Pancreas (tissue), 10 donors: Measurements from ENCODE around the gene CELF4. TPM values are rescaled to one million over a fixed set of nuclear protein-coding genes. Genes with fewer than 3 reads are reported as not detected.
A peak's percentile ranks its signal among the peaks of the same experiment; 100 is the strongest.

Source experiments
- ATAC-seq, 4 donors: fragments of 200-7000 bp; cut with Tn5 transposase; one replicate each; pipeline versions ENCODE4 v1.8.0 to v1.9.1; 2020; ENCODE audit warnings: mild to moderate bottlenecking in 4 of 4, moderate library complexity in 4 of 4
- DNase-seq, 6 donors: peaks; one replicate each; pipeline ENCODE4 v3.0.0-alpha.2; 2020
- FAIRE-seq: peaks from 2 replicates; lab custom pipeline; 2012; peaks lifted over from hg19 to GRCh38; lab: Jason Lieb, UNC
- H3K27ac ChIP-seq, 4 donors: fragments of 200-600 bp; sonication (generic); 1 replicate in 3 of 4; 2 replicates in 1 of 4; pipeline versions ENCODE4 v1.5.0 to v1.8.0; 2020
- H3K27me3 ChIP-seq, 4 donors: fragments of 200-600 bp; one replicate each; pipeline ENCODE4 v1.8.0; 2021
- H3K36me3 ChIP-seq, 3 donors: fragments of 200-600 bp; sonication (generic) in 1 of 3; one replicate each; pipeline versions ENCODE4 v1.5.0 to v1.8.0; 2020 to 2021
- H3K4me1 ChIP-seq, 3 donors: fragments of 200-600 bp; one replicate each; pipeline ENCODE4 v1.8.0; 2021
- H3K4me3 ChIP-seq, 4 donors: fragments of 200-600 bp; sonication (generic) in 2 of 4; one replicate each; pipeline versions ENCODE4 v1.5.0 to v1.8.0; 2020 to 2021
- H3K9me3 ChIP-seq, 4 donors: fragments of 200-600 bp; one replicate each; pipeline ENCODE4 v1.8.0; 2021
- WGBS, 2 donors: extraction: QIAGEN DNeasy Blood & Tissue Kit; methylation state at CpG; one replicate each; pipeline ENCODE4 v1.1.7; 2013; 5-methylcytosine and 5-hydroxymethylcytosine counted together
- intact Hi-C, 3 donors: fragments of 100-400 bp; cut with DNase I; formaldehyde crosslinking; loops; one replicate each; pipeline versions ENCODE4 v1.11.1 to v1.14.2; 2022
- polyA plus RNA-seq, 2 donors: library from polyadenylated mRNA; stranded (reverse); fragments of 200-250 nt; gene quantifications; one replicate each; pipeline ENCODE4 v1.2.3, GENCODE V29; 2013
- total RNA-seq, 6 donors: library from RNA; stranded (reverse); fragmentation: NEBNext Ultra II Directional in 4 of 6; extraction: Animal tissue kit (Norgen Biotek cat#: 25700) in 4 of 6; gene quantifications; one replicate each; pipeline versions ENCODE4 v1.2.1 to v1.2.4, GENCODE V29; 2021 to 2023
- TF ChIP-seq, protein P1 (sequence below), 4 donors: fragments of 200-600 bp; sonication (generic) in 3 of 4; IDR thresholded peaks; one replicate each; pipeline versions ENCODE4 v1.5.0 to v1.8.0; 2021; ENCODE audit warnings: antibody characterized with exemption in 4 of 4
- donor health status: healthy with polysubstance abuse.
- donor health status: DM: no; HTN: no; CAD: no; lungs with moderate emphysema.
- donor health status: DM: no; HTN: no; CAD: no.
- donor health status: control.
- donor health status: control.
- donor health status: Bipolar disorder and iron deficiency.
- donor health status: DM: yes; HTN: yes; CAD: no.
- donor health status: DM: no; HTN: no; CAD: no.
- donor health status: DM: no; HTN: no; CAD: no.
- donor health status: DM: yes; HTN: yes; CAD: no.

CELF4 gene
- total and polyA plus RNA-seq, 8 donors = 1.0 to 10.0 (median 2.8) TPM

DNA sequence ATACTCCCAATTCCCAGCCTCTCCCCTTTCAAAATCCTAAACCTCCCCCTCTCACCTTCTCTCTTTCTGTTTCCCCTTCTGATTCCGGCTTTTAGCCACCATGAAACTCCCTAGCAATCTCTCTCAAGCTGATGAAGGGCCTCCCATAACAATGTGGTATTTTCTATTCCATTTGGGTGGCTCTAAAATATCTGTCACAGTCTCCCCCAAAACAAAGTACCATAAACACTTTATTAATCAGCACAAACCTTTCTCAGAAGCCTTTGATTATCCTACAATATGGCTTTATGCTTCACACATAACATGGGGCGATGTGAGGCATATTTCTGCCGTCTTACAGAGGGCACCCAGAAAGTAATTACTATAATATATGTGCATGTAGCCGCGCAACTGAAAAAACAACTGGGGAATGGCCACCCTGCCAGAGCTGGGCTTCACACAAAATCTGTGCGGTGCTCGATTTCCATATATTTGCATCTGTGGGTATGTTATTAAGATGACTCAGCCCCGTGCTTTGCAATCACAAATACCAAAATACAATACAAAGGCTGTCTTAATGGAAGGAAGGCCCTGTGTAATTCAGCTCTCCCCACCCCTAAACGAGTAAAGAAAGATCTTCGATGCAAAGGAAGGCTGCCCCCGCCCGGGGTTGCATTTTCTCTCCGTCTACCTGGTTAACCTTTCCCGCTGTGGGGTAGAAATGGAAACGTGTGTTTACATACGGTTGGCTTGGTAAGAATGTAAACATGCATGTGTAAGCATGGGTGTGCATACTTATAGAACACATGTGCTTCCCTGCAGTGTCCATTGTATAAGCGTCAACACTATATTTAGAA lies 81.4 kb downstream of the CELF4 start:
- peaks cover 0 to 24% (median 0%) of the 10 kb centered on the region in 4 donors for H3K27me3 ChIP-seq

DNA sequence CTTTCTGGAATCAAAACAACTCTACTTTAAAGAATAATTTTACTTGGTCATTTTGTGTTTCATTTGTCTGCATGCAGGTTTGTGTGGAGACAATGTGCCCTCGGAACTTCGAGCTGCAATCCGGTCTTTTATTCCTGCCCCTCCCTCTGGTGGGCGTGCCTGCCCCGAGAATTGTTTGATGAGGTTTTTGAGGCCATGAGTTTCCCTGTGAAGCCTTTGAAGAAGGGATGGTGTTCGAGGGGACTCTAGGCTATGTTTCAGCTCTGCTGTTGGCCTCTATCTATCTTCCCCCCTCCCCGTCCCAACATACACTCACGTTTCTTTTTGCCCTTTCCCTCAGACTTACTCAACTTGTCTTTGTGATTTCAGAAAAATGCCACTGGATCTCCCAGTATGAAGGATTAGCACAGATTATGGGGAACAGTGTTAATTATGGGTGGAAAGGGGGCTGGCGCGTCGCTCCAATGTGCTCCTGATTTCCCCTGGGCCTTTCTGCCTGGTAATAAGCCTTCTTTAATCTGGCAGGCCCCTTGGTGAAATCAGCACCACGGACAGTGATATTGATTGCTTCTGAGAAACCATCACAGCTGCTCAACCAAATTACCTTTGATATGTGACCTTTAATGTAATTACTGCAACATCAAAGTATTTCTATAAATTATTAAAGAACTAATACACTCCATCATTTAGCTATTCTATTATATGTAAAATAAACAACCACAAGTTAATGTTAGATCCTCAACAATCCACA lies 82.2 kb downstream of the CELF4 start:
- TF ChIP-seq, protein P1, sequence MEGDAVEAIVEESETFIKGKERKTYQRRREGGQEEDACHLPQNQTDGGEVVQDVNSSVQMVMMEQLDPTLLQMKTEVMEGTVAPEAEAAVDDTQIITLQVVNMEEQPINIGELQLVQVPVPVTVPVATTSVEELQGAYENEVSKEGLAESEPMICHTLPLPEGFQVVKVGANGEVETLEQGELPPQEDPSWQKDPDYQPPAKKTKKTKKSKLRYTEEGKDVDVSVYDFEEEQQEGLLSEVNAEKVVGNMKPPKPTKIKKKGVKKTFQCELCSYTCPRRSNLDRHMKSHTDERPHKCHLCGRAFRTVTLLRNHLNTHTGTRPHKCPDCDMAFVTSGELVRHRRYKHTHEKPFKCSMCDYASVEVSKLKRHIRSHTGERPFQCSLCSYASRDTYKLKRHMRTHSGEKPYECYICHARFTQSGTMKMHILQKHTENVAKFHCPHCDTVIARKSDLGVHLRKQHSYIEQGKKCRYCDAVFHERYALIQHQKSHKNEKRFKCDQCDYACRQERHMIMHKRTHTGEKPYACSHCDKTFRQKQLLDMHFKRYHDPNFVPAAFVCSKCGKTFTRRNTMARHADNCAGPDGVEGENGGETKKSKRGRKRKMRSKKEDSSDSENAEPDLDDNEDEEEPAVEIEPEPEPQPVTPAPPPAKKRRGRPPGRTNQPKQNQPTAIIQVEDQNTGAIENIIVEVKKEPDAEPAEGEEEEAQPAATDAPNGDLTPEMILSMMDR (IDR thresholded peaks at IDR 0.05) = no peak
- ATAC-seq = peak in 2 of 4 donors; percentile 50 to 77
- Histone ChIP-seq H3K36me3 (no peaks in the 10 kb centered on the region), H3K27me3 (peaks cover 0 to 16% (median 0%) of the 10 kb centered on the region in 4 donors), H3K27ac (no peak overlapping the region), H3K4me3 (no peak overlapping the region), H3K9me3 (no peaks in the 10 kb centered on the region), H3K4me1 (no peaks in the 10 kb centered on the region)
- no peak for FAIRE-seq
- 35 to 39% methylated on average over 12 of the region's 12 CpGs for WGBS, 2 donors
- DNase-seq = peak in 3 of 6 donors; percentile 7 to 26 (median 26)
- intact Hi-C loops = no loop called here

More for the DNA sequence above, 81.4 kb downstream of the CELF4 start:
- 20 to 21% methylated on average over 17 of the region's 17 CpGs for WGBS, 2 donors
- no peak overlapping the region for H3K4me3 ChIP-seq
- ATAC-seq = no peak
- H3K36me3 ChIP-seq = no peaks in the 10 kb centered on the region
- intact Hi-C loops = no loop called here
- TF ChIP-seq, protein P1 (IDR thresholded peaks at IDR 0.05) = no peak
- no peaks in the 10 kb centered on the region for H3K4me1 ChIP-seq
- DNase-seq = no peak
- FAIRE-seq = no peak
- no peaks in the 10 kb centered on the region for H3K9me3 ChIP-seq
- H3K27ac ChIP-seq = no peak overlapping the region

DNA sequence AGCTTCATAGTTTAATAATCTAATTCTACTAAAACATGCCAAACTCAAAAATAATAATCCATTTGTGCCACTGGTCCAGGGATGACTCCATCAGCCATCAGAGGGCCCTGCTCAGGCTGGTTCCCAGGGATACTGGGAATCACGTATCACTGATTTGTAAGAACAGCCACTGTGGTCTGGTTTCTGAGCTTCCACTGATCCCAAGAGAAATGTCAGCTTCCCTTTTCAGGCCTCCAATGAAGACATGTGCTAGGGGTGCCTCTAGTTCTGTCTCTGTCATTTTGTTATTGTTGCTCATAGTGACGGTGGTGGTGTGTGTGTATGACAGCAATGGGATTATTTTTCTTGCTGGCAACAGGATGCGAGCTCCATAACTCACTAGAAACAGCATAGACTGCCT lies 83.2 kb downstream of the CELF4 start:
- H3K27me3 ChIP-seq = peaks cover 0 to 12% (median 0%) of the 10 kb centered on the region in 4 donors
- no peak for DNase-seq
- ATAC-seq = no peak
- H3K4me1 ChIP-seq = no peaks in the 10 kb centered on the region
- intact Hi-C loops = no loop called here
- no peak overlapping the region for H3K27ac ChIP-seq
- H3K9me3 ChIP-seq = no peaks in the 10 kb centered on the region
- no peak for FAIRE-seq
- no peaks in the 10 kb centered on the region for H3K36me3 ChIP-seq
- 55 to 65% methylated on average over 3 of the region's 3 CpGs for WGBS, 2 donors
- TF ChIP-seq, protein P1 (IDR thresholded peaks at IDR 0.05) = no peak
- H3K4me3 ChIP-seq = no peak overlapping the region

DNA sequence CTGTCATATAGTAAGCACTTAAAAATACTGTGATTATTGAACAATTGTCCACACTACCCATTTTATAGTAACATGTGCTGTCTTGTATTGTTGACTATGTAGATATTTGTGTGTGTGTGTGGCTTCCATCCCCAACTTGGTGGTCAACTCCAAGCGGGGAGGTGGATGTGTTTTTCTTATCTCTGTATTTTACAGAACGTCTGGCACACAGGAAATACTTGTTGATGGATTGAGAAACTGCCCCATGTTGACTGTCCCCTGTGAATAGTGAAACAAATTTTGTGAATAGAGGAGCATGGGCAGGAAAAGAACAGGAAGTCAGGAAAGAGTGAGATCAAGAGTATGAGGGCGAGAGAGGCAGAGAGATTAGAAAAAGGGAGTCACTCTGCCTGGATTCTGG lies 83.6 kb downstream of the CELF4 start:
- H3K4me1 ChIP-seq = no peaks in the 10 kb centered on the region
- H3K36me3 ChIP-seq = no peaks in the 10 kb centered on the region
- no peak overlapping the region for H3K4me3 ChIP-seq
- 36 to 38% methylated on average over 3 of the region's 3 CpGs for WGBS, 2 donors
- peaks cover 0 to 10% (median 0%) of the 10 kb centered on the region in 4 donors for H3K27me3 ChIP-seq
- no peaks in the 10 kb centered on the region for H3K9me3 ChIP-seq
- no peak for DNase-seq
- no peak for ATAC-seq
- H3K27ac ChIP-seq = no peak overlapping the region
- intact Hi-C loops = no loop called here
- FAIRE-seq = no peak
- TF ChIP-seq, protein P1 (IDR thresholded peaks at IDR 0.05) = no peak
